Neutrophil (primary cell): ENCODE data around the gene NKAIN4.
"Not testable (repeated sequence)": the region's sequence is repeated elsewhere in the genome, so short reads cannot be mapped to it uniquely, and the experiment has no call there.

Source experiments
- H3K27ac ChIP-seq: fragments of 200-600 bp; sonication (generic); 2 replicates; pipeline ENCODE4 v1.5.1; 2016; ENCODE audit warnings: mild to moderate bottlenecking, moderate library complexity
- H3K27me3 ChIP-seq: fragments of 200-600 bp; sonication (generic); 2 replicates; pipeline ENCODE4 v1.6.0; 2016; ENCODE audit warnings: mild to moderate bottlenecking
- H3K36me3 ChIP-seq: fragments of 200-600 bp; sonication (generic); 2 replicates; pipeline ENCODE4 v1.5.1; 2017
- H3K4me1 ChIP-seq, 2 experiments: fragments of 200-600 bp in 1 of 2; sonication (generic) in 1 of 2; 1 replicate in 1 of 2; 2 replicates in 1 of 2; pipeline versions ENCODE4 v1.5.1 to v1.6.1; 2013 to 2016; ENCODE audit warnings: low read depth in 1 of 2, low read length in 1 of 2, mild to moderate bottlenecking in 1 of 2, moderate library complexity in 1 of 2; ENCODE audit not compliant: control insufficient read depth in 1 of 2, insufficient read depth in 1 of 2
- H3K4me3 ChIP-seq, 2 experiments: fragments of 200-600 bp in 1 of 2; sonication (generic) in 1 of 2; 1 replicate in 1 of 2; 2 replicates in 1 of 2; pipeline ENCODE4 v1.5.1; 2013 to 2016; ENCODE audit warnings: low read depth in 1 of 2, low read length in 1 of 2, mild to moderate bottlenecking in 1 of 2, moderate library complexity in 1 of 2
- H3K9me3 ChIP-seq: fragments of 200-600 bp; sonication (generic); 2 replicates; pipeline ENCODE4 v1.5.1; 2016
- CTCF ChIP-seq: fragments of 200-600 bp; sonication (generic); IDR thresholded peaks from 2 replicates; pipeline ENCODE4 v1.5.1; 2016; ENCODE audit warnings: antibody characterized with exemption

NKAIN4 gene

GRCh38 chr20:63253065-63253437, 1.2 kb downstream of the NKAIN4 start:
- no peak for TF ChIP-seq CTCF

GRCh38 chr20:63252284-63252711, 2.0 kb downstream of the NKAIN4 start:
- no peaks in the 10 kb centered on the region for H3K36me3 ChIP-seq
- no peak overlapping the region for H3K4me3 ChIP-seq
- peaks cover 98% of the 10 kb centered on the region for H3K27me3 ChIP-seq
- no peak for TF ChIP-seq CTCF
- no peaks in the 10 kb centered on the region for H3K9me3 ChIP-seq
- H3K27ac ChIP-seq = no peak overlapping the region
- no peaks in the 10 kb centered on the region for H3K4me1 ChIP-seq

More at GRCh38 chr20:63253065-63253437, 1.2 kb downstream of the NKAIN4 start:
- H3K9me3 ChIP-seq = no peaks in the 10 kb centered on the region
- peaks cover 96% of the 10 kb centered on the region for H3K27me3 ChIP-seq
- no peaks in the 10 kb centered on the region for H3K36me3 ChIP-seq
- H3K27ac ChIP-seq = no peak overlapping the region
- no peaks in the 10 kb centered on the region for H3K4me1 ChIP-seq
- no peak overlapping the region for H3K4me3 ChIP-seq

- not testable (repeated sequence) for H3K36me3 ChIP-seq, H3K27ac ChIP-seq, H3K4me1 ChIP-seq, H3K9me3 ChIP-seq, H3K4me3 ChIP-seq
- H3K27me3 ChIP-seq = peaks cover 99% of the 10 kb centered on the region
These were observed 2.9 kb downstream of the NKAIN4 start for GRCh38 chr20:63251350-63251749.

GRCh38 chr20:63249891-63250290, 4.4 kb downstream of the NKAIN4 start:
- no peak for TF ChIP-seq CTCF
- H3K4me3 ChIP-seq = no peak overlapping the region
- H3K27me3 ChIP-seq = peaks cover 99% of the 10 kb centered on the region
- no peaks in the 10 kb centered on the region for H3K36me3 ChIP-seq
- H3K27ac ChIP-seq = no peak overlapping the region
- H3K4me1 ChIP-seq = no peaks in the 10 kb centered on the region
- no peaks in the 10 kb centered on the region for H3K9me3 ChIP-seq

- Histone ChIP-seq H3K27me3 (peaks cover 99% of the 10 kb centered on the region), H3K4me3 (no peak overlapping the region), H3K27ac (no peak overlapping the region), H3K4me1 (no peaks in the 10 kb centered on the region), H3K36me3 (no peaks in the 10 kb centered on the region), H3K9me3 (no peaks in the 10 kb centered on the region)
- TF ChIP-seq CTCF = no peak
These were observed 5.2 kb downstream of the NKAIN4 start for GRCh38 chr20:63248835-63249591.

GRCh38 chr20:63247671-63248228, 6.5 kb downstream of the NKAIN4 start:
- H3K27me3 ChIP-seq = peaks cover 88% of the 10 kb centered on the region
- no peak overlapping the region for H3K4me3 ChIP-seq
- TF ChIP-seq CTCF = no peak
- no peaks in the 10 kb centered on the region for H3K36me3 ChIP-seq
- no peaks in the 10 kb centered on the region for H3K4me1 ChIP-seq
- no peaks in the 10 kb centered on the region for H3K9me3 ChIP-seq
- no peak overlapping the region for H3K27ac ChIP-seq
